Measurements from ENCODE around the gene KRTAP9-7. TPM values are rescaled to one million over a fixed set of nuclear protein-coding genes. Genes with fewer than 3 reads are reported as not detected.

Gene KRTAP9-7
- total RNA-seq, 1 experiment from 2014 or later, result not detected

DNA sequence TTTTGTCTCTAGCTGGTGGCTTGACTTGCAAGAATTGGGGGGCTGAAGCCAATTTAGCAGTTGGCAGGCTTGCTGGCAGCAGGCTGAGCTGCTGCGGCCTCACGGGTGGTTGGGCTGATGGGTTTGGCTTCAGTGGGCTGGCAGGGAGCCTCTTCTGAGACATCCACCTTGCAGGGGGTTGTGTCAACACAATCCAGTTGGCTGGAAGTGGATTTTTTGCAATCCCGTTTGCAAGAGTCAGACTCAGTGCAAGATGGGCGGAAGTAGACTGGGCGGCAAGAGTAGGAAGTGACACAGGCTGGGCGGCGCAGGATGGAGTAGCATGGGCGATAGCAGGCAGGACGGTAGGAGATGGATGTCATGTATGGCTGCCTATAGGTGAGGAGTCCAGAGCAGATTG lies 32.1 kb downstream of the KRTAP9-7 start:
- POLR2A ChIA-PET (ENCODE audit: unreplicated experiment), result no interaction called here
- no peaks in the 10 kb centered on the region for H4K20me1 ChIP-seq (ENCODE audit: insufficient read depth)
- H3K9me3 ChIP-seq (ENCODE audit: insufficient read depth, low read depth), result no peaks in the 10 kb centered on the region
- H3K27me3 ChIP-seq (ENCODE audit: insufficient read depth, low read depth), result no peaks in the 10 kb centered on the region
- no TSS peak for BruUV-seq (replicated peaks)
- H3K36me3 ChIP-seq (ENCODE audit: low read depth), result no peaks in the 10 kb centered on the region
- no peaks in the 10 kb centered on the region for H3K4me1 ChIP-seq (replicated peaks; ENCODE audit: insufficient read depth)
- no peaks in the 10 kb centered on the region for H3F3A ChIP-seq (ENCODE audit: insufficient read depth, low read depth)
- TF ChIP-seq EZH2 (IDR thresholded peaks at IDR 0.05; ENCODE audit: low read depth) (no peak), CTCF (conservative IDR thresholded peaks at IDR 0.05) (no peak)
- no peak for DNase-seq
- H3K4me2 ChIP-seq, result no peak overlapping the region
- intact Hi-C loops (cut with micrococcal nuclease; ENCODE audit: unreplicated experiment), result no loop called here
- CTCF ChIA-PET, result no interaction called here
- no peak overlapping the region for H2AFZ ChIP-seq
- H3K27ac ChIP-seq, result no peak overlapping the region
- H3K4me3 ChIP-seq, result no peak overlapping the region
- H3K9me2 ChIP-seq (ENCODE audit: insufficient read depth), result no peaks in the 10 kb centered on the region
- no peaks in the 10 kb centered on the region for H3K79me2 ChIP-seq (ENCODE audit: low read depth)

- TF ChIP-seq CTCF (conservative IDR thresholded peaks at IDR 0.05) (no peak), EZH2 (IDR thresholded peaks at IDR 0.05; ENCODE audit: low read depth) (no peak)
- H3K9me3 ChIP-seq (ENCODE audit: insufficient read depth, low read depth), result no peaks in the 10 kb centered on the region
- POLR2A ChIA-PET (ENCODE audit: unreplicated experiment), result no interaction called here
- no peaks in the 10 kb centered on the region for H3K4me1 ChIP-seq (replicated peaks; ENCODE audit: insufficient read depth)
- H3K27ac ChIP-seq, result no peak overlapping the region
- no peak for DNase-seq
- no peaks in the 10 kb centered on the region for H3K79me2 ChIP-seq (ENCODE audit: low read depth)
- H3K27me3 ChIP-seq (ENCODE audit: insufficient read depth, low read depth), result no peaks in the 10 kb centered on the region
- H3F3A ChIP-seq (ENCODE audit: insufficient read depth, low read depth), result no peaks in the 10 kb centered on the region
- H3K4me3 ChIP-seq, result no peak overlapping the region
- H4K20me1 ChIP-seq (ENCODE audit: insufficient read depth), result no peaks in the 10 kb centered on the region
- BruUV-seq (replicated peaks), result no TSS peak
- no peaks in the 10 kb centered on the region for H3K9me2 ChIP-seq (ENCODE audit: insufficient read depth)
- H3K4me2 ChIP-seq, result no peak overlapping the region
- CTCF ChIA-PET, result no interaction called here
- H2AFZ ChIP-seq, result no peak overlapping the region
- intact Hi-C loops (cut with micrococcal nuclease; ENCODE audit: unreplicated experiment), result no loop called here
- no peaks in the 10 kb centered on the region for H3K36me3 ChIP-seq (ENCODE audit: low read depth)
Measured at GRCh38 chr17:41308251-41308917, 32.9 kb downstream of the KRTAP9-7 start.

- ChIA-PET POLR2A (ENCODE audit: unreplicated experiment) (no interaction called here), CTCF (no interaction called here)
- no peak within 1 kb of the TSS for H2AFZ ChIP-seq
- H3K9me3 ChIP-seq (ENCODE audit: insufficient read depth, low read depth), result no peaks in the 10 kb centered on the region
- no peak within 1 kb of the TSS for H3K4me3 ChIP-seq
- H4K20me1 ChIP-seq (ENCODE audit: insufficient read depth), result no peaks in the 10 kb centered on the region
- no peaks in the 10 kb centered on the region for H3K79me2 ChIP-seq (ENCODE audit: low read depth)
- intact Hi-C loops (cut with micrococcal nuclease; ENCODE audit: unreplicated experiment), result no loop called here
- no peak within 1 kb of the TSS for H3K27ac ChIP-seq
- no peak for DNase-seq
- H3K4me1 ChIP-seq (replicated peaks; ENCODE audit: insufficient read depth), result no peaks in the 10 kb centered on the region
- no TSS peak for BruUV-seq (replicated peaks)
- H3K9me2 ChIP-seq (ENCODE audit: insufficient read depth), result no peaks in the 10 kb centered on the region
- no peak within 1 kb of the TSS for H3K4me2 ChIP-seq
- no peaks in the 10 kb centered on the region for H3F3A ChIP-seq (ENCODE audit: insufficient read depth, low read depth)
- no peaks in the 10 kb centered on the region for H3K36me3 ChIP-seq (ENCODE audit: low read depth)
- TF ChIP-seq EZH2 (IDR thresholded peaks at IDR 0.05; ENCODE audit: low read depth) (no peak), CTCF (conservative IDR thresholded peaks at IDR 0.05) (no peak)
- no peaks in the 10 kb centered on the region for H3K27me3 ChIP-seq (ENCODE audit: insufficient read depth, low read depth)
Measured at GRCh38 chr17:41308918-41309359, 33.4 kb downstream of the KRTAP9-7 start, which contains the start of gene KRTAP16-1. TSS of gene KRTAP16-1 (minus strand) at chr17:41309309. CDS start at chr17:41309253, 56 bp downstream.

Measured in PC-9 (cell line).